Liver (tissue), 9 donors: Measurements from ENCODE around the gene HOMER3. TPM values are rescaled to one million over a fixed set of nuclear protein-coding genes. Genes with fewer than 3 reads are reported as not detected.

Source experiments
- DNase-seq: peaks from one replicate; pipeline ENCODE4 v3.0.0-alpha.2; 2017; ENCODE audit warnings: low spot score
- H3K27ac ChIP-seq, 2 donors: one replicate each; pipeline ENCODE4 v1.7.0; 2013; ENCODE audit warnings: inconsistent platforms in 2 of 2, low read length in 2 of 2, control low read depth in 1 of 2, low read depth in 1 of 2, mild to moderate bottlenecking in 1 of 2
- H3K27me3 ChIP-seq, 4 donors: one replicate each; pipeline versions ENCODE4 v1.6.1 to v1.7.0; 2013; ENCODE audit warnings: low read length in 3 of 4, inconsistent platforms in 1 of 4, mild to moderate bottlenecking in 1 of 4, moderate library complexity in 1 of 4; ENCODE audit not compliant: control insufficient read depth in 4 of 4, insufficient read depth in 4 of 4
- H3K36me3 ChIP-seq, 4 donors: one replicate each; pipeline versions ENCODE4 v1.6.1 to v1.7.0; 2013; ENCODE audit warnings: low read length in 3 of 4, mild to moderate bottlenecking in 3 of 4, low read depth in 1 of 4, moderate library complexity in 1 of 4; ENCODE audit not compliant: control insufficient read depth in 4 of 4, insufficient read depth in 3 of 4
- H3K4me1 ChIP-seq, 4 donors: one replicate each; pipeline versions ENCODE4 v1.6.1 to v1.7.0; 2013; ENCODE audit warnings: low read length in 3 of 4, mild to moderate bottlenecking in 3 of 4, moderate library complexity in 1 of 4; ENCODE audit not compliant: control insufficient read depth in 4 of 4, insufficient read depth in 4 of 4
- H3K4me3 ChIP-seq, 3 donors: one replicate each; pipeline versions ENCODE4 v1.6.1 to v1.7.0; 2013; ENCODE audit warnings: low read length in 3 of 3, control low read depth in 1 of 3, low read depth in 1 of 3, mild to moderate bottlenecking in 1 of 3
- H3K9ac ChIP-seq, 2 donors: one replicate each; pipeline ENCODE4 v1.7.0; 2013; ENCODE audit warnings: low read length in 2 of 2, mild to moderate bottlenecking in 2 of 2, moderate library complexity in 2 of 2, control low read depth in 1 of 2, low read depth in 1 of 2
- H3K9me3 ChIP-seq, 4 donors: one replicate each; pipeline versions ENCODE4 v1.6.1 to v1.7.0; 2013; ENCODE audit warnings: low read length in 3 of 4; ENCODE audit not compliant: control insufficient read depth in 4 of 4
- EGR1 ChIP-seq, 2 donors: IDR thresholded peaks; 2 replicates each; pipeline ENCODE4 v1.6.1; 2016 to 2018; ENCODE audit warnings: antibody characterized with exemption in 2 of 2, low read depth in 2 of 2
- FOXA1 ChIP-seq: IDR thresholded peaks from 2 replicates; pipeline ENCODE4 v1.6.1; 2016; ENCODE audit warnings: antibody characterized with exemption
- GABPA ChIP-seq, 2 donors: IDR thresholded peaks in 1 of 2; conservative IDR thresholded peaks in 1 of 2; 2 replicates each; pipeline ENCODE4 v1.6.1; 2016; ENCODE audit warnings: antibody characterized with exemption in 2 of 2, mild to moderate bottlenecking in 1 of 2, moderate library complexity in 1 of 2
- HNF4A ChIP-seq, 2 donors: conservative IDR thresholded peaks; 2 replicates each; pipeline ENCODE4 v1.6.1; 2016; ENCODE audit warnings: antibody characterized with exemption in 2 of 2, mild to moderate bottlenecking in 2 of 2
- HNF4G ChIP-seq: IDR thresholded peaks from 2 replicates; pipeline ENCODE4 v1.6.1; 2016; ENCODE audit warnings: antibody characterized with exemption
- JUND ChIP-seq, 2 donors: IDR thresholded peaks; 2 replicates each; pipeline ENCODE4 v1.6.1; 2016; ENCODE audit warnings: antibody characterized with exemption in 2 of 2
- NR2F2 ChIP-seq: IDR thresholded peaks from 2 replicates; pipeline ENCODE4 v1.6.1; 2016; ENCODE audit warnings: antibody characterized with exemption
- RAD21 ChIP-seq, 2 donors: IDR thresholded peaks; 2 replicates each; pipeline ENCODE4 v1.6.1; 2016; ENCODE audit warnings: antibody characterized with exemption in 2 of 2, mild to moderate bottlenecking in 2 of 2
- RXRA ChIP-seq, 2 donors: IDR thresholded peaks; 2 replicates each; pipeline ENCODE4 v1.6.1; 2017 to 2018; ENCODE audit warnings: antibody characterized with exemption in 2 of 2, mild to moderate bottlenecking in 1 of 2
- SP1 ChIP-seq: IDR thresholded peaks from 2 replicates; pipeline ENCODE4 v1.6.1; 2018; ENCODE audit warnings: antibody characterized with exemption, mild to moderate bottlenecking
- TAF1 ChIP-seq: conservative IDR thresholded peaks from 2 replicates; pipeline ENCODE4 v1.6.1; 2016; ENCODE audit warnings: antibody characterized with exemption, mild to moderate bottlenecking
- YY1 ChIP-seq: IDR thresholded peaks from 2 replicates; pipeline ENCODE4 v1.6.1; 2016; ENCODE audit warnings: antibody characterized with exemption, mild to moderate bottlenecking
- WGBS: extraction: QIAGEN DNeasy Blood & Tissue Kit; methylation state at CpG from one replicate; pipeline ENCODE4 v1.1.7; 2013; 5-methylcytosine and 5-hydroxymethylcytosine counted together
- polyA plus RNA-seq, 2 donors: library from polyadenylated mRNA; stranded (reverse) in 1 of 2; unstranded in 1 of 2; fragments of 200-250 nt in 1 of 2; fragments of >200 nt in 1 of 2; fragmentation: Nextera tagmentation in 1 of 2; extraction: Ambion mirVana in 1 of 2; gene quantifications; one replicate each; pipeline versions ENCODE4 v1.2.1 to v1.2.3, GENCODE V29; 2013 to 2015
- total RNA-seq, 2 donors: library from RNA; depleted of rRNA; stranded (reverse); fragments of >200 nt; gene quantifications; one replicate each; pipeline ENCODE4 v1.2.3, GENCODE V29; 2014
- TF ChIP-seq, protein P1 (sequence below): IDR thresholded peaks from 2 replicates; pipeline ENCODE4 v1.6.1; 2016; ENCODE audit warnings: antibody characterized with exemption
- TF ChIP-seq, protein P2 (sequence below): IDR thresholded peaks from 2 replicates; pipeline ENCODE4 v1.6.1; 2016; ENCODE audit warnings: antibody characterized with exemption
- TF ChIP-seq, protein P3 (sequence below): fragments of 150-350 bp; IDR thresholded peaks from 2 replicates; pipeline ENCODE4 v1.5.1; 2017; ENCODE audit warnings: improper control_type of control experiment, low read depth, low read length; ENCODE audit not compliant: missing input control
- TF ChIP-seq, protein P4 (sequence below): IDR thresholded peaks from 2 replicates; pipeline ENCODE4 v1.6.1; 2016; ENCODE audit warnings: antibody characterized with exemption
- donor health status: healthy.
- donor health status: healthy.
- donor health status: healthy.
- donor health status: healthy.
- donor health status: healthy.

HOMER3 gene
- total and polyA plus RNA-seq, 4 donors, result 0.18 to 5.4 (median 3.5) TPM

DNA sequence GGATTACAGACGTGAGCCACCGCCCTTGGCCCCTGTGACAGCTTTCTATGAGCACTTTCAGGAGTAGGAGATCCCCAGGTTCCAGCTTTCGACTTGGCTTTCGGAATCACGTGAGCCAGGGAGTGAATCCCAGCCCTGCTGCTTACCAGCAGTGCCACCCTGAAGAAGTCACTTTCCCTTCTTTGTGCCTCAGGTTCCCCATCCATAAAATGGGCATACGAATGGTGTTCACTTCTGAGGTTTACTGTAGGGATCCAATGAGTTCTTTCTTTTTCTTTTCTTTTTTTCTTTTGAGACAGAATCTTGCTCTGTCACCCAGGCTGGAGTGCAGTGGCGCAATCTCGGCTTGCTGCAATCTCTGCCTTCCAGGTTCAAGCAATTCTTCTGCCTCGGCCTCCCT lies 4.3 kb upstream of the HOMER3 start:
- H3K4me1 ChIP-seq, result peaks cover 2 to 6% (median 4%) of the 10 kb centered on the region in 4 donors
- H3K27ac ChIP-seq, result no peak overlapping the region
- TF ChIP-seq, protein P1, sequence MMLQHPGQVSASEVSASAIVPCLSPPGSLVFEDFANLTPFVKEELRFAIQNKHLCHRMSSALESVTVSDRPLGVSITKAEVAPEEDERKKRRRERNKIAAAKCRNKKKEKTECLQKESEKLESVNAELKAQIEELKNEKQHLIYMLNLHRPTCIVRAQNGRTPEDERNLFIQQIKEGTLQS, result no peak
- TF ChIP-seq FOXA1 (no peak), SP1 (no peak), RAD21 (IDR thresholded peaks at IDR 0.05) (no peak), JUND (IDR thresholded peaks at IDR 0.05) (no peak)
- TF ChIP-seq, protein P2, sequence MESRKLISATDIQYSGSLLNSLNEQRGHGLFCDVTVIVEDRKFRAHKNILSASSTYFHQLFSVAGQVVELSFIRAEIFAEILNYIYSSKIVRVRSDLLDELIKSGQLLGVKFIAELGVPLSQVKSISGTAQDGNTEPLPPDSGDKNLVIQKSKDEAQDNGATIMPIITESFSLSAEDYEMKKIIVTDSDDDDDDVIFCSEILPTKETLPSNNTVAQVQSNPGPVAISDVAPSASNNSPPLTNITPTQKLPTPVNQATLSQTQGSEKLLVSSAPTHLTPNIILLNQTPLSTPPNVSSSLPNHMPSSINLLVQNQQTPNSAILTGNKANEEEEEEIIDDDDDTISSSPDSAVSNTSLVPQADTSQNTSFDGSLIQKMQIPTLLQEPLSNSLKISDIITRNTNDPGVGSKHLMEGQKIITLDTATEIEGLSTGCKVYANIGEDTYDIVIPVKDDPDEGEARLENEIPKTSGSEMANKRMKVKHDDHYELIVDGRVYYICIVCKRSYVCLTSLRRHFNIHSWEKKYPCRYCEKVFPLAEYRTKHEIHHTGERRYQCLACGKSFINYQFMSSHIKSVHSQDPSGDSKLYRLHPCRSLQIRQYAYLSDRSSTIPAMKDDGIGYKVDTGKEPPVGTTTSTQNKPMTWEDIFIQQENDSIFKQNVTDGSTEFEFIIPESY, result no peak
- TF ChIP-seq, protein P3, sequence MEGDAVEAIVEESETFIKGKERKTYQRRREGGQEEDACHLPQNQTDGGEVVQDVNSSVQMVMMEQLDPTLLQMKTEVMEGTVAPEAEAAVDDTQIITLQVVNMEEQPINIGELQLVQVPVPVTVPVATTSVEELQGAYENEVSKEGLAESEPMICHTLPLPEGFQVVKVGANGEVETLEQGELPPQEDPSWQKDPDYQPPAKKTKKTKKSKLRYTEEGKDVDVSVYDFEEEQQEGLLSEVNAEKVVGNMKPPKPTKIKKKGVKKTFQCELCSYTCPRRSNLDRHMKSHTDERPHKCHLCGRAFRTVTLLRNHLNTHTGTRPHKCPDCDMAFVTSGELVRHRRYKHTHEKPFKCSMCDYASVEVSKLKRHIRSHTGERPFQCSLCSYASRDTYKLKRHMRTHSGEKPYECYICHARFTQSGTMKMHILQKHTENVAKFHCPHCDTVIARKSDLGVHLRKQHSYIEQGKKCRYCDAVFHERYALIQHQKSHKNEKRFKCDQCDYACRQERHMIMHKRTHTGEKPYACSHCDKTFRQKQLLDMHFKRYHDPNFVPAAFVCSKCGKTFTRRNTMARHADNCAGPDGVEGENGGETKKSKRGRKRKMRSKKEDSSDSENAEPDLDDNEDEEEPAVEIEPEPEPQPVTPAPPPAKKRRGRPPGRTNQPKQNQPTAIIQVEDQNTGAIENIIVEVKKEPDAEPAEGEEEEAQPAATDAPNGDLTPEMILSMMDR, result no peak
- H3K9ac ChIP-seq, result no peak overlapping the region
- no peak for DNase-seq
- no peaks in the 10 kb centered on the region for H3K9me3 ChIP-seq
- H3K27me3 ChIP-seq, result no peaks in the 10 kb centered on the region
- H3K36me3 ChIP-seq, result no peaks in the 10 kb centered on the region
- no peak overlapping the region for H3K4me3 ChIP-seq
- WGBS, result 88% methylated on average over 9 of the region's 9 CpGs

DNA sequence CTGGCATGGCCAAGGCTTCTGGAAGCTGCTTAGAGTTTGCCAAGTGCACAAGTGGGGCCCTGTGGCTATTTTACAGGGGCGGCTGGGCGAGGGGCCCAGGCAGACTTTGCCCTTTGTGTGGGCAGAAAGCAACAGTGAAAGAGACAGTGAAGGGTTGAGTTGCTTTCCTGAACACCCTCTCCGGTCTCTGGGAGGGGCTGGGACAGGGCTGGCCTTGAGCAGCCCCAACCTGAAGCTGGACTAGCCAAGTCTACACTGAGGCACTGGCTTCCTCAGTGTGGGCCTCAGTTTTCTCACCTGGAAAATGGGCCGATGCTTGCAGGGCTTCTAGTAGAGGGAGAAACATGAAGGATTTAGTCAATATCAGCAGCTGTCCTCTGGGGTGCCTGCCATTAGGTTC lies 2.4 kb upstream of the HOMER3 start:
- H3K36me3 ChIP-seq, result no peaks in the 10 kb centered on the region
- 69% methylated on average over 4 of the region's 4 CpGs for WGBS
- no peak overlapping the region for H3K4me3 ChIP-seq
- H3K9me3 ChIP-seq, result no peaks in the 10 kb centered on the region
- H3K27ac ChIP-seq, result no peak overlapping the region
- TF ChIP-seq, protein P1, result no peak
- TF ChIP-seq HNF4A (conservative IDR thresholded peaks at IDR 0.05) (no peak), RAD21 (IDR thresholded peaks at IDR 0.05) (no peak), RXRA (IDR thresholded peaks at IDR 0.05) (no peak), SP1 (no peak), TAF1 (no peak), GABPA (IDR thresholded peaks at IDR 0.05 in 1 of 2, conservative IDR thresholded peaks at IDR 0.05 in 1 of 2) (no peak), HNF4G (no peak), EGR1 (IDR thresholded peaks at IDR 0.05; ENCODE audit: low read depth in 2 of 2) (no peak), NR2F2 (no peak), YY1 (no peak), FOXA1 (no peak), JUND (IDR thresholded peaks at IDR 0.05) (no peak)
- TF ChIP-seq, protein P3, result no peak
- TF ChIP-seq, protein P4, sequence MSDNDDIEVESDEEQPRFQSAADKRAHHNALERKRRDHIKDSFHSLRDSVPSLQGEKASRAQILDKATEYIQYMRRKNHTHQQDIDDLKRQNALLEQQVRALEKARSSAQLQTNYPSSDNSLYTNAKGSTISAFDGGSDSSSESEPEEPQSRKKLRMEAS, result no peak
- TF ChIP-seq, protein P2, result no peak
- H3K4me1 ChIP-seq, result peaks cover 2 to 6% (median 4%) of the 10 kb centered on the region in 4 donors
- no peak for DNase-seq
- H3K27me3 ChIP-seq, result no peaks in the 10 kb centered on the region
- no peak overlapping the region for H3K9ac ChIP-seq
